Body of pancreas (tissue), 4 donors: ENCODE results near the gene BOLA2B. TPM values are rescaled to one million over a fixed set of nuclear protein-coding genes. Genes with fewer than 3 reads are reported as not detected.
"Not testable (repeated sequence)": the region's sequence is repeated elsewhere in the genome, so short reads cannot be mapped to it uniquely, and the experiment has no call there.

Experiments used
- ATAC-seq: fragments of 150-250 bp; one replicate; pipeline ENCODE4 v1.9.1; 2016
- DNase-seq, 4 donors: peaks; one replicate each; pipeline ENCODE4 v3.0.0-alpha.2; 2019
- H3K27ac ChIP-seq, 4 donors: fragments of 200-600 bp; sonication (generic); 1 replicate in 3 of 4; 2 replicates in 1 of 4; pipeline versions ENCODE4 v1.5.1 to v1.6.1; 2016 to 2019; ENCODE audit warnings: mild to moderate bottlenecking in 1 of 4, mixed read lengths in 1 of 4, moderate library complexity in 1 of 4
- H3K27me3 ChIP-seq, 2 donors: fragments of 200-600 bp; sonication (generic); one replicate each; pipeline ENCODE4 v1.6.0; 2016; ENCODE audit warnings: mild to moderate bottlenecking in 1 of 2
- H3K36me3 ChIP-seq, 2 donors: fragments of 200-600 bp; sonication (generic); replicated peaks in 1 of 2; 2 replicates each; pipeline ENCODE4 v1.5.1; 2016; ENCODE audit warnings: low read depth in 2 of 2; ENCODE audit not compliant: insufficient read depth in 1 of 2
- H3K4me1 ChIP-seq: fragments of 200-600 bp; sonication (generic); one replicate; pipeline ENCODE4 v1.6.0; 2016
- H3K4me3 ChIP-seq, 2 donors: fragments of 200-600 bp; sonication (generic); 1 replicate in 1 of 2; 2 replicates in 1 of 2; pipeline ENCODE4 v1.5.1; 2016 to 2019
- H3K9me3 ChIP-seq, 3 donors: fragments of 200-600 bp; sonication (generic); 1 replicate in 2 of 3; 2 replicates in 1 of 3; pipeline ENCODE4 v1.5.1; 2016
- WGBS, 2 donors: methylation state at CpG; one replicate each; pipeline ENCODE4 v1.1.5; 2017; 5-methylcytosine and 5-hydroxymethylcytosine counted together
- intact Hi-C: fragments of 100-400 bp; cut with DNase I; formaldehyde crosslinking; loops from one replicate; pipeline ENCODE4 v1.15.1; 2023
- total RNA-seq, 2 donors: library from RNA; depleted of rRNA; stranded (reverse); fragments of >200 nt; gene quantifications; one replicate each; pipeline ENCODE4 v1.1.0, GENCODE V29; 2016

BOLA2B gene
- total RNA-seq, result 10 to 100 TPM; 47.5 to 54.7 TPM

DNA sequence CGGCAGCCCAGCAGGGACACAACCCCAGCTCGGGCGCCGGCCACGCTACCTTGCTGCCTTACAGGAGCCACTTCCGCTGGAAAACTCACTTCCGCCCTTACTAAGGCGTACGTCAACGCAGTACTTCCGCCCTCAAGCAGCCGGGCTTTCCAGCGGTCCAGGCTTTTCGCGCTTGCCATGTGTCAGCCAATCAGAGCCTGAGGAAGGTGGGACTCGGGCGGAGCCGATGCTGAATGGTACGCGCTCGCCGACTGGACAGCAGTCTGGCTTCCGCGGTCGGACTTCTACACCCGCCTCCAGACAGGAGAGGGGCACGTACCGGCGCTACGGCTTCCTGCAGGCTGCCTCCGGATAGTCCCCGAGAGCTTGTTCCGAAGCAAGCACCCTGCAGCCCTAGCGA is at the start of gene BOLA2B, which contains the start of gene SLX1A:
Gene BOLA2B (minus strand): TSS at position 52 of the 400 bp plus-strand sequence. CDS start 71 bp downstream, outside the sequence.
Gene SLX1A (plus strand): TSS at position 261 of the 400 bp plus-strand sequence. CDS start 210 bp downstream, outside the sequence.
- WGBS, 2 donors, result no CpG with 5 or more reads among the region's 34 CpGs
- H3K4me1 ChIP-seq, H3K36me3 ChIP-seq, H3K9me3 ChIP-seq, DNase-seq, H3K4me3 ChIP-seq, H3K27me3 ChIP-seq, H3K27ac ChIP-seq, intact Hi-C loops: not testable (repeated sequence)
- peak; percentile 95 for ATAC-seq

DNA sequence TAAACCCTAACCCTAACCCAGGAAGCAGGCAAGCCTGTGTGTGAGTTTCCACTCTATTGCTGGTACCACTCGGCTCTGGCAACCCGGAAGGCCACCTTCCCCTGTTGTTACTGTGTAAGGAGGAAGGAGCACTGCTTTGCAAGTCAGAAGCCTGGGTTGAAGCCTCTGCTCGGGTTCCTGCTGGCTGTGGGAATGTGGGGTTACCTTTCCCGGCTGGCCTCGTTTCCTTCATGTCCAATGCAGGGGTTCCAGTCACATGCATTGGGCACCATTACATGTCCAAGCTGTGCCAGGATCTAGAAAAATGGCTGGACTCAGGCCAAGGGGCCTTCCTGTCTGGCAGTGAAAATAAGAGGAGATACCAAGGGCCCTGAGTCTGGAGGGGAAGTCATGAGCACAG is 23.6 kb upstream of the BOLA2B start:
- H3K36me3 ChIP-seq, ATAC-seq, H3K4me1 ChIP-seq, H3K4me3 ChIP-seq, H3K27me3 ChIP-seq, intact Hi-C loops, H3K9me3 ChIP-seq, DNase-seq, H3K27ac ChIP-seq: not testable (repeated sequence)
- WGBS, 2 donors, result 69% methylated on average over 4 of the region's 5 CpGs; no CpG with 5 or more reads in 1 of the 2 donors

DNA sequence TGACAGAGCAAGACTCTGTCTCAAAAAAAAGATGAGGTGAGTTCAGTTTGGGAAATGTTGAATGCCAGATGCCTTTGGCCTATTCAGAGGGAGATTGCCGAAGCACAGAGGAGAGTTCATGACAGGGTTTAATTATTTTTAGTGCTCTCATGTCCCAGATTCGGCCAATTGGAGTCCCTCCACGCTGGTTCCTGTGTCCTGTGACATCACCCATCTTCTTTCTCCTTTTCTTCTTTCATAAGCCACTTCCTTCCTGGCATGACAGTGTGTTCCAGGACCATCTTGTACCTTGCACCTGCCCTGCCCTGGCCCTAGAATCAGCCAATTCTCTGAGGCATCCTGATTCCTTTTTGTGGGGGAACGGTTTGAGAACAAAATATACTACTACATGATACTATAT is 17.9 kb upstream of the BOLA2B start:
- not testable (repeated sequence) for ATAC-seq

DNA sequence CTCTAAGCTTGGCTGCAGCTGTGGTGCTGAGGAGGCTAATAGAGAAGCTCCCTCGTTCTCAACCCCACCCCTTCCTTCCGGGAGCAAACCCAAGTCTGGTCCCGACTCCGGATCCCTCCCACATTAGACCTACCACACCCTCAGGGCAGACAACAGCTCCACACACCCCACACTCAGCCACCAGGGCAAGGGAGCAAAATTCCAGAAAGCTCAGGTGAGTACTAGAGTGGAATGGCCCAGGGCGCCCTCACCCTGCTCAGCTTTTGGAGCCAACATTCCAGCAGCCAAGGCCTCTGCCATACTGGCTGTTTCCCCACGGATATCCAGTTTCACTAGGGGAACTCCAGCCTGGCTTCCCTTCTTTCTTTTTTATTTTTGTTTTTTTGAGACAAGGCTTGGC is 15.6 kb upstream of the BOLA2B start:
- intact Hi-C loops, H3K27me3 ChIP-seq, H3K9me3 ChIP-seq, H3K4me1 ChIP-seq, H3K27ac ChIP-seq, H3K4me3 ChIP-seq, H3K36me3 ChIP-seq: not testable (repeated sequence)
- ATAC-seq (peak; percentile 51), DNase-seq (peak in 2 of 4 donors; percentile 14 to 41)
- WGBS, 2 donors, result 20% methylated on average over 2 of the region's 6 CpGs; no CpG with 5 or more reads in 1 of the 2 donors

More for the DNA sequence above, 17.9 kb upstream of the BOLA2B start:
- H3K27ac ChIP-seq, H3K36me3 ChIP-seq, DNase-seq, H3K4me3 ChIP-seq, H3K27me3 ChIP-seq, H3K4me1 ChIP-seq, H3K9me3 ChIP-seq, intact Hi-C loops: not testable (repeated sequence)
- WGBS, 2 donors, result no CpG with 5 or more reads among the region's 4 CpGs

DNA sequence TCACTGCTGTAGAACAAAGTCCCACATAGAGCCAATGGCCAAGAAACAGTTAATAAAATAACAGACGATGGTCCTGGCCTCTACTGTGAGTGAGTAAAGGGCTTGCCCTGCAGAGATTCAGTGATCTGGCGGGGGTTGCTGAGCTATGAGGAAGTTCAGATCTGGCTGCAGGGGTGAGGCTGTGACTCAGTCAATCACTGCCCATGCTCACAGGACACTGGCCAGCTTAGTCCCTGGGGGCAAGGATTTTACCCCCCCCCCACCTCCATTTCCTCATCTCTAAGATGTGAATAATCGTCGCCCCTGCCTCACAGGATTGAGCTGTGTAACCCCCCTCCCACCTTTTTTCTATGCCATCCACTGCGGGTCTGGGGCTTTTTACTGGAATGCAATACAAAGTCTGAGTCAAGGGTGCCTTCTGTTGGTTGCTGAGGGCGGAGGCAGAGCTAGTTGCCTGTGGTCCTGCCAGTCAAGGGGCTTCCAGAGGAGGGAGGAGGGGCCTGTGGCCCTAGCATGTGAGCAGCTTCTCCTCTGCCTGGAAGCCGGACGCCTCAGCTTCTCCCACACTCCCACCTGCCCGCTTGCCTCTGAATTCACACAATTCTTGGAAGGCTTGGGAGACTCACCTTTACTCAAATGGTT is 13.7 kb upstream of the BOLA2B start:
- H3K27ac ChIP-seq, H3K4me3 ChIP-seq, H3K4me1 ChIP-seq, H3K9me3 ChIP-seq, H3K27me3 ChIP-seq, H3K36me3 ChIP-seq, intact Hi-C loops: not testable (repeated sequence)
- WGBS, 2 donors, result 21% methylated on average over 2 of the region's 9 CpGs; no CpG with 5 or more reads in 1 of the 2 donors
- ATAC-seq (peak; percentile 18), DNase-seq (peak; percentile 4 to 27 (median 9))

DNA sequence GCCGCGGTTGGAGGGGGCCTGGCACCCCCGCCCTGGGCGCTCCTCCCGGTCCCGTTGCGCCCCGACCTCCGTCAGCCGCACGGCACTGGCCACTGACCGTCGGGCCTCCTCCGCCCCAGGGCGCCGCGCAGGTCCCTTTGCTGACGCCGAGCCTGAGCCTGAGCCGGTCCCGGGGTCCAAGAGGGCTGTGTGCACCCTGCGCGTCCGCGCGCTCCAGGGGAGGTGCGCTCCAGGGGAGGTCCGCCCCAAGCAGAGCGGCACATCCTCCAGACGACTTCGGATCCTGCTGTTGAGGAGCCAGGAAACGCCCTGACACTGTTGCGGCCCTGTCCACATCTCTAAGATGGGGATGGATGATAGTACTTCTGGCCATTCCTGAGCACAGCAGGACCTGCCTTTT is 12.8 kb upstream of the BOLA2B start:
- DNase-seq, H3K4me3 ChIP-seq, H3K27me3 ChIP-seq, H3K27ac ChIP-seq, intact Hi-C loops, H3K4me1 ChIP-seq, H3K9me3 ChIP-seq, H3K36me3 ChIP-seq: not testable (repeated sequence)
- ATAC-seq, result peak; percentile 18
- WGBS, 2 donors, result no CpG with 5 or more reads among the region's 33 CpGs

DNA sequence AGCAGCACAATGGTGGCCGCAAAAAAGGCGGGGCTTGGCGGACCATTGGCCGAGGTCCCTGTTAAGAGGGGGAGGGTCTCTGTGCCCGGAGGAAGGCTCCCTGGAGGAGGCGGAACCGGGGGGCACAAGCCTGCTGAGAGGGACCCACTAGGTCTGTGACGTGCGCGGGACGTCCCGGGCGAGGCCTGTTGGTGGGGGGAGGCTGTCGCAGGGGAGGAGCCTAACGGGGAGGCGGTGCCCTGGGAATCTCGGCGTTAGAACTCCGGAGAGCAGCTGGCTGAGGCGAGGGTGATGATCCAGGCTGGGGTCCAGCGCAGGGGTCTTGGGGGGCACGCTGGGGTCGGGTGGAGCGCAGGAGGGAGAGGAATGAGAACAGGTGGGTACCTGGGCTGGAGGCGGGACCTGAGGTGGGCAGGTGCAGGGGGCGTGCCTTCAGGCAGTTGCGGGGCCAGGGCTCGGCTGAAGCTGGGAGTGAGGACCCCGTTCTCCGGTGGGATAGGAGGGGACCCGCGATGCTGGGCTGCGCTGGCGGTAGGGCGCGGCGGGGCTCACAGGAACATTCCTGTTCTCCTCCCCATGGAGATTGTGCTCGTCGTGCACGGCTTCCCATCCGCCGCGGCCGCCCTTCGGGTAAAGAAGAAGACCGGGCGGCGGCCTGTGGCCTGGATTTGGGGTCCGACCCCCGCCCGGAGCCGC is 12.2 kb upstream of the BOLA2B start:
- DNase-seq (peak in 2 of 4 donors; percentile 10 to 18), ATAC-seq (peak; percentile 68)
- H3K27me3 ChIP-seq, H3K9me3 ChIP-seq, intact Hi-C loops, H3K4me3 ChIP-seq, H3K4me1 ChIP-seq, H3K27ac ChIP-seq, H3K36me3 ChIP-seq: not testable (repeated sequence)
- WGBS, 2 donors, result 1% methylated on average over 19 of the region's 52 CpGs; no CpG with 5 or more reads in 1 of the 2 donors

DNA sequence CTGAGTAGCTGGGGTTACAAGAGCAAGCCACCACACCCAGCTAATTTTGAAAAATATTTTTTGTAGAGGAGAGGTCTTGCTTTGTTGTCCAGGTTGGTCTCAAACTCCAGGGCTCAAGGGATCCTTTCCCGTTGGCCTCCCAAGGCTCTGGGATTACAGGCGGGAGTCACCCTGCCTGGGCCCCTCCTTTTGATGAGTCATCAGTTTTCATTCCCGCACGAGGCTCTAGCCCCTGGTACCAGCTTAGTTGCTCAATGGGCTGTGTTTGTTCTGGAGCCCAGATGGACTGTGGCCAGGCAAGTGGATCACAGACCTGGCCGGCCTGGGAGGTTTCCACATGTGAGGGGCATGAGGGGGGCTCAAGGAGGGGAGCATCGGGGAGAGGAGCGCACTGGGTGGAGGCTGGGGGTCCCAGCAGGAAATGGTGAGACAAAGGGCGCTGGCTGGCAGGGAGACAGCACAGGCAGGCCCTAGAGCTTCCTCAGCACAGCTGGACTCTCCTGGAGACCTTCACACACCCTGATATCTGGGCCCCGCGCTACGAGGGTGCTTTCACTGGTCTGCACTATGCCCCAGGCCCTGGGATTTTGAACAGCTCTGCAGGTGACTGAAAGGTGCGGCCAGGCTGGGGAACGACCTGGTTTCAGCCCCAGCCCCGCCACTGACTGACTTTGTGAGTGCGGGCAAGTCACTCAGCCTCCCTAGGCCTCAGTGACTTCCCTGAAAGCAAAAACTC is 6.3 kb upstream of the BOLA2B start:
- H3K4me3 ChIP-seq, H3K9me3 ChIP-seq, H3K4me1 ChIP-seq, H3K27me3 ChIP-seq, H3K36me3 ChIP-seq, H3K27ac ChIP-seq, DNase-seq, intact Hi-C loops: not testable (repeated sequence)
- ATAC-seq, result peak; percentile 79
- WGBS, 2 donors, result no CpG with 5 or more reads among the region's 15 CpGs

DNA sequence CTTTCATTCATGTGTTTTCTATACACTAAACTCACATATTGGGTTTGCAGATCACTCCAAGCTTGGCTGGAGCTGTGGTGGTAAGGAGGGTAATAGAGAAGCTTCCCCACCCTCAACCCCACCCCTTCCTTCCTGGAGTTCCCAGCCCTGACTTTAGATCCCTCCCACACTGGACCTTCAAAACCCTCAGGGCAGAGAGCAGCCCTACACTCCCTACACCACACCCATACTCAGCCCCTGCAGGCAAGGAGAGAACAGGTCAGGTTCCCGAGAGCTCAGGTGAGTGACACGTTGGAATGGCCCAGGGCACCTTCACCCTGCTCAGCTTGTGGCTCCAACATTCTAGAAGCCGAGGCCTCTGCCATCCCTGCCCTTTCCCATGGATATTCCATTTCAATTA is 5.6 kb upstream of the BOLA2B start, which contains the start of gene SULT1A3:
Gene SULT1A3 (plus strand): TSS at position 207 of the 400 bp plus-strand sequence. CDS start 1,474 bp downstream, outside the sequence.
- H3K4me1 ChIP-seq, ATAC-seq, H3K27me3 ChIP-seq, DNase-seq, H3K4me3 ChIP-seq, H3K27ac ChIP-seq, H3K9me3 ChIP-seq, intact Hi-C loops, H3K36me3 ChIP-seq: not testable (repeated sequence)
- WGBS, 2 donors, result no CpG with 5 or more reads among the region's 3 CpGs

DNA sequence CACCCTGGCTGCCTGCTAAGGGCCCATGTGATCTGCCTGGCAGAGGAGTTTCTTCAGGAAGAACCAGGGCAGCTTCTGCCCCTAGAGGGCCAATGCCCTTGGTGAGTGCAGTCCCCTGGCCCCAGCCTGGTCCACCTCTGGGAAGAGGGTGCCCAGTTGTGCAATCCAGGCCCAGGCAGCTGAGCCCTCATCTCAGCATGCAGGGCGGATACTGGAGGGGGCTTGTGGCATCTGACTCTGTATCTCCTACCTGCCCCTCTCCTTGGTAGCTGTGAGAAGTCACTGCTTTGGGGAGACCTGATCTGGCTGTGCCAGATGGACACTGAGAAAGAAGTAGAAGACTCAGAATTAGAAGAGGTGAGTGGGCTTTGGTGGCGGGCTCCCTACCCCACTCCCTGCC is 3.5 kb upstream of the BOLA2B start:
- H3K9me3 ChIP-seq, H3K27me3 ChIP-seq, ATAC-seq, intact Hi-C loops, H3K4me3 ChIP-seq, H3K27ac ChIP-seq, H3K4me1 ChIP-seq, H3K36me3 ChIP-seq: not testable (repeated sequence)
- 78% methylated on average over 1 of the region's 2 CpGs; no CpG with 5 or more reads in 1 of the 2 donors for WGBS, 2 donors
- DNase-seq, result peak in 1 of 4 donors; percentile 2

DNA sequence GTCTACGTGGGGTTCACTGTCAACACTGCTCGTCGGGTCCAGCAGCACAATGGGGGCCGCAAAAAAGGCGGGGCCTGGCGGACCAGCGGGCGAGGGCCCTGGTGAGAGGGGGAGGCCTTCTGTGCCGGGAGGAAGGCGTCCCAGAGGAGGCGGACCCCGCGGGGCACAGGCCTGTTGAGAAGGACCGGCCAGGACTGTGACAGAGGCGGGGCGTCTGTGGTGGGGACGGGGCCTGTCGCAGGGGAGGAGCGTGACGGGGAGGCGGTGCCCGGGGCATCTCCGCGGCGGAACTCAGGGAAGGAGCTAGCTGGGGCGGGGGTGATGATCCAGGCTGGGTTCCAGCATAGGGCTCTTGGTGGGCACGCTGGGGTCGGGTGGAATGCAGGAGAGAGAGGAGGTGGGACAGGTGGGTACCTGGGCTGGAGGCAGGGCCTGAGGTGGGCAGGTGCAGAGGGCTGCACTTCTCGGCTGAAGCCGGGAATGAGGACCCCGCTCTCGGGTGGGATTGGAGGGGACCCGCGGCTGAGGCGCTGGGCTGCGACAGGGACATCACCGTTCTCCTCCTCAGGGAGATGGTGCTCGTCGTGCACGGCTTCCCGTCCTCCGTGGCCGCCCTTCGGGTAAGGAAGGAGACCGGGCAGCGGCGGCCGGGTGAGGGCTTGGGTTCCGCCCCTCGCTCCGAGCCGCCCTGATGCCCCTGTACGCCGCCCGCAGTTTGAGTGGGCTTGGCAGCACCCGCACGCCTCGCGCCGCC is 883 bp upstream of the BOLA2B start:
- intact Hi-C loops, H3K27me3 ChIP-seq, H3K9me3 ChIP-seq, H3K36me3 ChIP-seq, H3K4me3 ChIP-seq, H3K27ac ChIP-seq, H3K4me1 ChIP-seq: not testable (repeated sequence)
- 7% methylated on average over 17 of the region's 60 CpGs; no CpG with 5 or more reads in 1 of the 2 donors for WGBS, 2 donors
- ATAC-seq, result peak; percentile 62
- peak in 1 of 4 donors; percentile 26 for DNase-seq
